Measurements from ENCODE around the gene HOXD1.

DNA sequence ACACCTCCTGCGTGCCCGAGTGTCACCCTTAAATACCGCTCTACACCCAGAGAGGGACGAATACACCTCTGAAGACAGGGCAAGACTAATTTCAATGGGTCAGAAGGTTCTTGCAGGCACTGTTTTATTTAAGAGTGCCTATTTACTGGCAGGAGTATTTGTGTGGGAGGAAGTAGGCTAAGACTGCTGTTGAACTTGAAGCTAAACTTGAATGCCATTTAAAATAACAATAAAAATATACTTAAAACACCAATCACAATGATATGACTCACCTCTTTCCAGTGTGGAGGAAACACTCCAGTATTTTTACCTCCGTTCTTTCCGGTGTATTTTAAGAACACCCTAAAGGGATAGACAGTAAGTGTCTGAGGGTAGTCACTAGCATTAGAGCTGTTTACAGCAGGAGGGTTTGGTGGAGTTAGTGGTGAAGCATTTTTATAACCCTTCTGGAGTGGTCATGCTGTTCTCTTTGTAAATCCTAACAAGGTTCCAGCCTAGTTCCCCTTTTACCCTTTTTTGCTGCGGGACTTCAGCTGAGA, 9.6 kb upstream of the HOXD1 start:
- TF ChIP-seq, protein P1, sequence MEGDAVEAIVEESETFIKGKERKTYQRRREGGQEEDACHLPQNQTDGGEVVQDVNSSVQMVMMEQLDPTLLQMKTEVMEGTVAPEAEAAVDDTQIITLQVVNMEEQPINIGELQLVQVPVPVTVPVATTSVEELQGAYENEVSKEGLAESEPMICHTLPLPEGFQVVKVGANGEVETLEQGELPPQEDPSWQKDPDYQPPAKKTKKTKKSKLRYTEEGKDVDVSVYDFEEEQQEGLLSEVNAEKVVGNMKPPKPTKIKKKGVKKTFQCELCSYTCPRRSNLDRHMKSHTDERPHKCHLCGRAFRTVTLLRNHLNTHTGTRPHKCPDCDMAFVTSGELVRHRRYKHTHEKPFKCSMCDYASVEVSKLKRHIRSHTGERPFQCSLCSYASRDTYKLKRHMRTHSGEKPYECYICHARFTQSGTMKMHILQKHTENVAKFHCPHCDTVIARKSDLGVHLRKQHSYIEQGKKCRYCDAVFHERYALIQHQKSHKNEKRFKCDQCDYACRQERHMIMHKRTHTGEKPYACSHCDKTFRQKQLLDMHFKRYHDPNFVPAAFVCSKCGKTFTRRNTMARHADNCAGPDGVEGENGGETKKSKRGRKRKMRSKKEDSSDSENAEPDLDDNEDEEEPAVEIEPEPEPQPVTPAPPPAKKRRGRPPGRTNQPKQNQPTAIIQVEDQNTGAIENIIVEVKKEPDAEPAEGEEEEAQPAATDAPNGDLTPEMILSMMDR (conservative IDR thresholded peaks at IDR 0.05) = no peak
- TF ChIP-seq EZH2 (IDR thresholded peaks at IDR 0.05; ENCODE audit: low read depth) = no peak
